Stimulated activated CD4-positive, alpha-beta T cell treated with anti-CD3 and anti-CD28 coated beads, Interleukin-2, amount 100 ng/mL, for 4 hours (primary cell): Measurements from ENCODE around the gene ALDH1L1.
"Not testable (repeated sequence)": the region's sequence is repeated elsewhere in the genome, so short reads cannot be mapped to it uniquely, and the experiment has no call there.

Source experiments
- DNase-seq: peaks from one replicate; pipeline ENCODE4 v3.0.0-alpha.2; 2020; ENCODE audit warnings: low read depth

Gene ALDH1L1

DNA sequence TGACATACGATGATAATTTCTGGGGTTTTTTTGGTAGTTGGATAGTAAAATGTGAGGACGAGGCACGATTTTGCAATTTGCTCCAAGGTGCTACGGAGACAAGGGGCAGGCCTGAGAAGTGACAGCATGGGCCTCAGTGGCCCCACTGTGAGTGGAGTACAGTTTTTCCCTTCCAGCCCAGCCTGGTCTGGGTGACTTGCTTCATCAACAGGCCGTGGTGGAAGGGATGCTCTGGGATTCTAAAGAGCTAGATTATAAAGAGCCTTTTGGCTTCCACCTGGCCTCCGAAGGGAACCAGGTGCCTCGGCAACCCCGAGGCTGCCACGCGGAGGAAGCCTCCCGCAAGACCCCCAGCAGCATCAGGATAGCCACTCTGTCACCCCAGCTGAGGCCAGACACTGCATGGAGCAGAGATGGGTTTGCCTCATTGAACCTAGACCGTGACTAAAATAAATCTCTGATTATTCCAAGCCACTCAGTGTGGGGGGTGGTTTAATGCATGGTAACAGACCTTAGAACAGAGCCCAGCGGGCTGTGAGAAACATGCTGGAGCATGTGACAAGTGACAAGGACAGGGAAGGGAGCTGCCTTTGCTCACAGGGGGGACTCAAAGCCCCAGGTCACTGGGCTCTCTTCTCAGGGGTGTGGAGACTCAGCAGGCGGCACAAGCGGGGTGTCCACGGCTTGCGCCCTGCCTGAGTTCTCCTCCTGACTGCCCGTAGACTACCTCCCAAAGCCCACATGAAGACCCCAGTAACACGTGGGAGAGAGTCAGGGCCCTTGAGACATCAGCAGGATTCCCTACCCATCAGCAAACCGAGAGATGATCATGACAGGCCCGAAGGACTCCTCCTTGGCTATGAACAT lies 73.8 kb downstream of the ALDH1L1 start:
- no peak for DNase-seq

DNA sequence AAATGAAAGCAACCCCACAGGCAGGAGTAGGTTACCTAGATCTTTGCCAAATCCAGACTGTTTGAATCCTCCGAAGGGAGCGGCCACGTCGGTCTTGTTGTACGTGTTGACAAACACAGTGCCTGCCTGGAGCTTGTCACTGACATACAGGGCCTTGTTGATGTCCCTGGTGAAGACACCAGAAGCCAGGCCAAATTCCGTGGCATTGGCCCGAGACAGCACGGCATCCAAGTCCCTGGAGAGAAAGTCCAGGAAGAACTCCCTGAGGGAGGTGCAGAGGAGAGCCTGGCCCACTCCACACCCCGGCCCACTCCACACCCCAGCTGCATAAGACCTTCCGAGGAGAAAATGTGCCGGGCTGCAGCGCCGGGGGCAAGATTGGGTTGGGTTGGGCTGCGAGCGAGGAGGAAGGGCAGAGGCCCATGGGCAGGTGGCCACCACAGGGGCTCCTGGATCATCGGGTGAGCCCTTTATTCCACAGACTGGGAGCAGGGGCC lies 74.6 kb downstream of the ALDH1L1 start:
- no peak for DNase-seq

DNA sequence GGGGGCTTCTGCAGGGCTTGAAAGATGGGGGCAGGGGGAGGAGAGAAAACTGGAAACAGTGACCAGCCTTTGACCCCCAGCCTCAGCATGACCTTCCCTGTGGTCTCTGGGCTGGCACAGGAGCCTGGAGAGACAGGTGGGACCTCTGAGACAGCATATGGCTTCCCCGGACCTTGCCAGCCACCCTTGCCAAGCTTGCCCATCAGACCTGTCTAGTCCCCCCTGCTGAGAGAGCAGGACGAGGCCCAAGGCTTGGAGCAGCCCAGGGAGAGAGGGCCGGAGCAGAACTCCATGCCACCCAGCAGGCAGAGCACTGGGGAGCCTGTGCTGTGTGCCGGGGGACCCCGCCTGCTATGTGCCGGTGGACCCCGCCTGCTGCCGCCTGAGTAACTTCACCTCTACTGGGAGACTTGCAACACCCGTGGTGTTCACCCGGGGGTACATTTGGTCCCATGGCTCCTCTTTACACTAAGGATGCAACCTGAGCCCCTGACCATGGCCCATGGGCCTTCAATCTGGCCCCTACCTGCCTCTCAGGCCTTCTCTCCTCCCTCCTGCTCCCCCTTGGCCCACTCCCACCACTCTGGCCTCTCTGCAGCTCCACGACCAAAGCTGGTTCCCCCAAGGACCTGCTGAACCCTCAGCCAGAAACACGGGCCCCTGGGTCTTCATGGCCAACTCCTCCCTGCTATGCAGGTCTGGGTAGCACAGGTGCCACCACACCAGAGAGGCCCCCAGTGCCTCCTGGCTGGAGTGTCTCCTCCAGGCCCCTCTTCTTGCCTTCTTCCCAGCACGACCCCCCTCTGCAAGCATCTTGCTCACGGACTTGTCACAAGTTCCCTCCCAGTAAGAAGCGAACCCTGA lies 75.4 kb downstream of the ALDH1L1 start:
- no peak for DNase-seq

DNA sequence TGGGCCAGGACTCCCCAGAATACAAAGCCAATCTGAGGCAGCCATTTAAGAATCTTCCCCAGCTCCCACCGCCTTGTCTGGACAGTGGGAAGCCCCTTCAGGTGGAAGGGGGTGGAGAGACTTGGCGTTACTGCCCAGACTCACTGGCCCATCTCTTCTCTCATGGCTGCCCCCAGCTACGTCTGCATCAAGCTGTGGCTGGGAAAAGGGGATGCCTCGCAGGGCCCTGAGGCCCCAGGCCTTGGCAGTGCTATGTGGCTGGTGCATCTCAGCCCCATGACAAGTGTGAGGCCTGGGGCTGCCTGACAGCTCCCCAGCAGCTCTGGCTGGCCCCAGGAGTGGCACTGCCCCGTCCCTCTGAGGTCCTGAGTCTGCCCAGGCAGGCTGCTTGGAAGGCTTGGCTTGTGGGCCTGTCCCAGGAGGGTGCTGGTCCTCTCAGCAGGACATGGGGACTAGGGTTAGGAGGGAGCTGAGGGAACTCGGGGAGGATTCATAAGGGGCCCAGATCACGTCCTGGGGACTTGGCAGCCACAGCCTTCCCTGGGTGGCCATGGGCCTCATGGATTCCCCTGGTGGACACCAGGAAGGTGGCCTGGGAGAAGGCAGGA lies 76.3 kb downstream of the ALDH1L1 start:
- DNase-seq = no peak

DNA sequence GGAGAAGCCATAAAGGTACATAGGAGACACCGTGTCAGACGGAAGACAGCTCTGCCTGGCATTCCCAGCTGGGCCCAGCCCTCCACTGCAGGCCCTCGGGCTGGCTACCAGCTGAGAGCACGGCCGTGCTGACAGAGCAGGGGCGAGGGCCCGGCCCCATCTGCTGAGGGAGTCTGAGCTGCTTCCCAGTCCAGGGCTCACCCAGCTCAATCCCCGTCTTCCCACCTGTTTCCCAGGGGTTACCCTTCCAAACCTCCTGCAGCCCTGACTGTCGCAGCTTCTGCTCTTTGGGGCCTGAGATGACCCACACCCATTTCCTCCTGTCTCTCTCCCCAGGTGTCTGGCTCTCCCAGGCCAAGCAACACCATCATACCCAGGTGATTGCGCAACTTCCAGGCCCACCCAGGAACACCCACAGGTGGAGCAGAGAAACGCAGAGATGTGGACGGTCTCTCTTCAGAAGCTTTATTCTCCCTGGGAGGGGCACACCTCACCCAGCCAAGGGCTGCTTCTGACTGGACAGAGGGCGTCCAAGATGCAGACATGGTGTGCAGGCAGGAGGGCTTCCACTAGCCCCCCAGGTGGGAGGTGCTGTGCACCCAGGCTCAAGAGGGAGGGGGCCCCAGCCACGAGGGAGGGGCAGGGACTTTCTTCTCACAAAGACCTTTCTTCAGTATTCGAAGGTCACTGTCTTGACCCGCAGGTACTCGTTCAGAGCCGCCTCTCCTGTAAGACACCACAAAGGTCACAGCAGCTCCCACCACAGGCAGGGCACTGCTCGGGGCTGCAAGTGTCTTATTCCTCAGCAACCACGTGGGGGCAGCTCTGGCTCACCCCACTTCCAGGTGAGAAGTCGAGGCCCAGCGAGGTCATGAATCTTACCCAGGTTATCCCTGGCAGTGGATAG lies 77.0 kb downstream of the ALDH1L1 start:
- no peak for DNase-seq

DNA sequence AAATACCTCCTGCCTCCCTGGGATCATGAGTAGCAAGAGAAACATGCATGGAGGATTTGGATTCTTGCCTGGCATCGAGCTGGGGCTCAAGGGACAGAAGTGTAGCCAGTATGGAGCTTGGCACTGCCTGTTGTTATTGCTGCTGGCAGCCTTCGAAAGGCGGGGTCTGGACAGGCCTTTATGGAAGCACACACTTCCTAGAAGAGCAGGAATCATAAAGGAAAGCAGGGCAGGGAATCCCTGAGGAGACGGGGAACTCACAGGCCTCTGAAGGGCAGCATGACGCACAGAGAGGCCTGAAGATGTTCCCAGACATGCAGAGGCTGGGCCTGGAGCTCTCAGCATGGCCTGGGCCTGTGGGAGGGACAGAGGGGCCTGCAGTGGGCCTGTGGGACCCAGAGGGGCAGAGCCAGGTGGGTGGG lies 77.8 kb downstream of the ALDH1L1 start:
- DNase-seq = no peak

DNA sequence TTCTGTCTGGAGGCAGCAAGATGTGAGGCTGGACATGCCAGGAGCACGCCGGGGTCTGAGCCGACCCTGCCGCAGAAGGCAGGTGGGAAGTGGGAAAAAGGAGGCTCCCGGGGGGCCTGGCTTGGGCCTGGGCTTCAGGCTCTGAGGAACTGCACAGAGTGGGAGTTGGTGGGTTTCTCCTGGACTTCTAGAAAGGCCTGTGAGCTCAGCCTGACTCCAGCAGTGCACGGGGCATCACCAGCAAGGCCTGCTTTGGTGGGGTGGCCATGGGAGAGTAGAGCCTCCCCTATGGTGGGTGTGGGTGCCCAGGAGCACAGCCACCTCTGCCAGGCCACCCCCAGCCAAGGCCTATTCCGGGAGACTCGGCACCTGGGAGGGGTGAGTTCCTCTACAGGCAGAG lies 78.4 kb downstream of the ALDH1L1 start:
- no peak for DNase-seq

DNA sequence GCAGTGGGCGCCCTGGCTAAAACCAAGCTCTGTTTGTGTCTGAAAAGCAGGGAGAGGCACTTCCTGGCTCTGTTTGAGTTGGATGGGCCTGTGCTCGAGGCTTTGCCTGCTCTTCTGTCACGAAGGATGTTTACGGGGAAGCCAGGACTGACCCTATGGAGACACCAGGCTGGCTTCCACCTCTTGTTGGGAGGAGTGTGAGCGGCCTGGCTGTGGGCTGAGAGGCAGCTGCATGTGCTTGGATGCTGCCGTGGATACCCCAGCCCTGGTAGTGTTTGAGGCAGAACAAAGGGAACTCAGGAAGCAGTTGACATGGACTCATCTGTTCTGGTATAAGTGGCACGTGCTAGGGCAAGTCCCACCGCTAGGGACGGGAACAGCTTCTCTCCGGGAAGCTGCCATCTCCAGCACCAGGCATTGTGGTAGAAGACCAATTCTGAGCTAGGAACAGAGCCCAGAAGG lies 78.8 kb downstream of the ALDH1L1 start:
- DNase-seq = no peak

DNA sequence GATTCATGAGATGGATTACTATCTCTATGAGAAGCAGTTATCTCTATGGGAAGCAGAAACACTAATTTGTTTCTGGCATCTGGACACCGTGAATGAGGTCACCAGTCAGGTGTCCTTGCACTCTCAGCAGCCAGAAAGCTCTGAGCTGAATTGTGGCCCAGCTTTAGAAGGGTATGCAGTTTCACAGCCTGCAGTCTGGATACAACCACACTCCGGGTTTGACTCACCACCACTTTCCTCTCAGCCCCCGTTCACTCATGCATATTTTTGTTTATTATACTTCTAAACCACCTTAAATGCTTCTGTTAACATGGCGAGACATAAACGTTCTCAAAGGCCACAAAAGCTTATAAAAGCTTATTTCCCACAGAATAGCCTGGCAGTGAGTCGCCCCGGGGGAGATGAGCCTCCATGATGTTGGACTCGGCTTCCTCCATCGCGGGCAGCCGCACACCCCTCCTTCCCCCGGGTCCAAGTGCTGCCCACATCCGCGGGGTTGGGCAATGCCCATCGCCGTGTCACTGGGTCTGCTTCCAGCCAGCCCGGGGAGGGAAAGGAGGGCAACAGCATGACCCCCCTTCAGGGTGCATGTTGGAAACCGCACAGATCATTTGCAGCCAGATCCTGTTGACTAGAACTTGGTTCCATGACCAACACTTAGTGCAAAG lies 79.6 kb downstream of the ALDH1L1 start:
- no peak for DNase-seq

DNA sequence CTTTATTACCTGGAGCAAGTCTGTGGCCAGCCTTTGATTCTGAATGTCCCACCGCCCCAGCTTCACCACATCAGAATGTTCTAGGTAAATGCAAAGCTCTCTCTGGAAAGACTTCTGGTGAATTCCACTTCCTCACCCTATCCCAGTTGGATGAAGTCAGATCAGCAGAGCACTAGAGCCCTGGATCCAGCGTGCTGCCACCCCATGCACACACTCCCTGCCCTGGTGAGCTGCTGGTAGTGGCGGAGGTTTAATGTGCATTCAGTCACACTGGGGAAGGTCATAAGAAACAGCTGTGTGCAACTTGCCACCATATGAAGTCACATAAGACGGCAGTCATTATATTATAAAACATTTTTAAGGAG lies 80.1 kb downstream of the ALDH1L1 start:
- no peak for DNase-seq

DNA sequence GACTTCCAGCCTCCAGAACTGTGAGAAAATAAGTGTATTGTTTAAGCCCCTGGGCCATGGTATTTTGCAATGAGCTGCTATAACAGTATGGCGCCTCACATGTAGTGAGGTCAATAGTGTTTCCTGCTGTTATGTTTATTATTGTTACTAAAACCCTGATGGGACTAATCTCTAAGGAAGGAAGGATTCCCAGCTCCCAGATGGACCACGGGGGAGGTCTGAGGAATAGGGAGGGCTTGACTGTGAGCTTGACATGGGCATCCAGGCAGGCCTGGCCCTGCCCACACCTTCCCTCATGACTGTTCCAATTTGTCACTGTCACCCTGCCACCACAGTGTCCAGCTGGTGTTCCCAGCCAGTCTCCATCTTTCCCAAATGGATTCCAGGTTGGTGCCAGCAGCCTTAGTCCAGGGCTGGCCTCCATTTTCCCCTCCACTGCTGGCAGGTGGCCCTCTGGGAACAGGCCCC lies 82.0 kb downstream of the ALDH1L1 start:
- DNase-seq = no peak

DNA sequence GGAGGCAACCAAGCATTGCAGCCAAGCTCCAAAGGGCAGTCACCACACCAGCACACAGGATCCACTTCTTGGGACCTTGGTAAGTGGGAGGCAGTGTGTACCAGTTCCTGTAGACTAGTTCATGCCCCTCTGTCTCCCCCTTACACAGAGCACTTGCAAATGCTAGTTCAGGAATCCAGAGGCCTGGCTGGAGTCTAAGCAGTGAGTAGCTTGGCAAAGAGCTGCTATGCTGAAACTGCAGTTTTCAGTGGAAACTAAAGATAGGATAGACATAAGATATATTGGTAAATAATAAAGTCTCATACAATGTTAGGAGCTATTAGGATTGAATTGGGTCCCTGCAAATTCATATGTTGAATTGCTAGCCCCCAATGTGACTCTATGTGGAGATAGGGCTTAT lies 82.6 kb downstream of the ALDH1L1 start:
- DNase-seq = no peak

DNA sequence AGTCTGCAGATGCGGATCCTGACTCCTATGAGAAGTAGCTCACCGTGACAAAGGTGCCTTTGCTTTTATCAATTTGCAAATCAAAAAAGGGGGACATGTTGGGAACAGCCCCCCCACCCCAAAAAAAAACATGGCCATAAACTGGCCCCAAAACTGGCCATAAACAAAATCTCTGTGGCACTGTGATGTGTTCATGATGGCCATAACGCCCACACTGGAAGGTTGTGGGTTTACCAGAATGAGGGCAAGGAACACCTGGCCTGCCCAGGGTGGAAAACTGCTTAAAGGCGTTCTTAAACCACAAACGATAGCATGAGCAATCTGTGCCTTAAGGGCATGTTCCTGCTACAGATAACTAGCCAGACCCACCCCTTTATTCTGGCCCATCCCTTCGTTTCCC lies 84.1 kb downstream of the ALDH1L1 start:
- DNase-seq = not testable (repeated sequence)

DNA sequence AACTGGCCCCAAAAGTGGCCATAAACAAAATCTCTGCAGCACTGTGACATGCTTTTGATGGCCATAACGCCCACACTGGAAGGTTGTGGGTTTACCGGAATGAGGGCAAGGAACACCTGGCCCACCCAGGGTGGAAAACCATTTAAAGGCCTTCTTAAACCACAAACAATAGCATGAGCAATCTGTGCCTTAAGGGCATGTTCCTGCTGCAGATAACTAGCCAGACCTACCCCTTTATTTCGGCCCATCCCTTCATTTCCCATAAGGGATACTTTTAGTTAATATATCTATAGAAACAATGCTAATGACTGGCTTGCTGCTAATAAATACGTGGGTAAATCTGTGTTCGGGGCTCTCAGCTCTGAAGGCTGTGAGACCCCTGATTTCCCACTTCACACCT lies 88.3 kb downstream of the ALDH1L1 start:
- not testable (repeated sequence) for DNase-seq

DNA sequence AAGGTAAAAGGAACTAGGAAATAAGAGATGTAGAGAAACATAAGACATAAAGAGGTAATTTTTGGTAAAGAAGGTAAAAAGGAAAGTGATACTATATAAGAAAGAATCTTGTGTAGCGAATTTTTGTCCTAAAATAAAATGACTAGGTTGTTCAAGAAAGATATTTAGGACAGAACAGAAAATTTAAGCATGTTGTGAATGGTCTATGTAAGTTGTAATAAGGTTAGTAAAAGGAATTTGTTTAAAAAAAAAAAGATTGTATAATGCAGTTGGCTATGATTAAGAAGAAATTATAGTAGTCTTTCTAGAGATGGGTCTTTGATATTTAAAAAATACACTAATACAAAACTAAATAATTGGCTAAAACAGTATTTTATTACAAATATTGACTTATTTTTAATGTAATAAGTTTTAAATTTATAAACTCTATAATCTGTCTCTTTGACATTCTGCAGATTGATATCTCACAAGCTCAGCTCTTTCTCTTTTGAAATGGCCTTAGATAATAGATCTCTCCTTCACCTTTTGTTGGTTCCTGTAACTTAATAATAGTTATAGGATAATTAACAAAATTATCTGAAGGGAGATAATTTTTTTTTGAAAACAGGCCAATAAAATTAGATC lies 92.7 kb downstream of the ALDH1L1 start:
- DNase-seq = no peak

DNA sequence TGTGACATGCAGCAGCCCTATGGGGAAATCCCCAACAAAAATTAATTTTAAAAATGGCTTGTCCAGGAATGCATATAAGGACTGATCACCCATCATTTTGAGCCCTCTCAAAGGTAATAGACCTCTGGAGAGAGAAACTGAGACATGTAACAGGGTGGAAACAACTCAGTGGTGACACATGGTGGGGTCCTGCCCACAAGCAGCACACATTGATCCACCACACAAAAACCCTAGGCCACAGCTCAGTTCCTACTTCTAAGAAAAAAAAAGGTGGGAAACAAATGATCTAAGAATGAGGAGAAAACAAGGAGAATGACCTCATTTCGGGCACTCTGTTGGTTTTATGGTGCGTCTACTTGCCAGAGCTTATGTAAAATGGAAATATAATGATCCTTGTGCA lies 94.5 kb downstream of the ALDH1L1 start:
- no peak for DNase-seq

DNA sequence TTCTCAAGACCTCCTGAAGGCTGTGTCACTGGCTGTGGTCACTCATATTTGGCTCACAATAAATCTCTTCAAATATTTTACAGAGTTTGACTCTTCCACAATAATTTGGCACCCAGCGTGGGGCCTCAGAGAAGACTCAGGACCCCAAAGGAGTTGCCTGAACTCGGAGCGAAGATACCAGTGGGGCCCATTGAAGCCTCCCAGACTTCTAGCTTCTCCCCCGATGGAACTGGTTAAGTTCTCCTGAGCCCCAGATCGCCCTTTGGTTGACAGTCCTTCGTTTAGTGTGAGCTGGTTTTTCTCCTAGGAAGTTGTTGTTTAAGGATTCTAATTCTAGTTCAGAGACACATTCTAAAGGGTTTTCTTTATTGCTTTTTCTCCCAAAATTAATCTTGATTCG lies 95.1 kb downstream of the ALDH1L1 start:
- no peak for DNase-seq

DNA sequence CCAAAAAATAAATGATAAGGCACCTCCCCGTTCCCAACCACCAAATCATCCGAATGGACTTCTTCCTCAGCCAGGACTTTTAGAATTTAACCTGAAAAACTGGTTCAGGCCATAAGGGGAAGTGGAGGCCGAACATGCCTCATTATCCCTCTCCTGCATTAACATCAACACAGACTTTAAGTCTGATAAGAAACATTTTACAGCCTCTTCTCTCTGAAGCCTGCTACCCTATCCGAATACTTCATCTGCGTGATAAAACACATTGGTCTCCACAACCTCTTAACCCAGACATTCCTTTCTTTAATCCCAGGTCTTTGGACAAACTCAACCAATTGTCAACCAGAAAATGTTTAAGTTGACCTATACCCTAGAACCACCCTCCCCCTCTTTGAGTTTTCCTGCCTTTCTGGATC lies 95.6 kb downstream of the ALDH1L1 start:
- DNase-seq = no peak

DNA sequence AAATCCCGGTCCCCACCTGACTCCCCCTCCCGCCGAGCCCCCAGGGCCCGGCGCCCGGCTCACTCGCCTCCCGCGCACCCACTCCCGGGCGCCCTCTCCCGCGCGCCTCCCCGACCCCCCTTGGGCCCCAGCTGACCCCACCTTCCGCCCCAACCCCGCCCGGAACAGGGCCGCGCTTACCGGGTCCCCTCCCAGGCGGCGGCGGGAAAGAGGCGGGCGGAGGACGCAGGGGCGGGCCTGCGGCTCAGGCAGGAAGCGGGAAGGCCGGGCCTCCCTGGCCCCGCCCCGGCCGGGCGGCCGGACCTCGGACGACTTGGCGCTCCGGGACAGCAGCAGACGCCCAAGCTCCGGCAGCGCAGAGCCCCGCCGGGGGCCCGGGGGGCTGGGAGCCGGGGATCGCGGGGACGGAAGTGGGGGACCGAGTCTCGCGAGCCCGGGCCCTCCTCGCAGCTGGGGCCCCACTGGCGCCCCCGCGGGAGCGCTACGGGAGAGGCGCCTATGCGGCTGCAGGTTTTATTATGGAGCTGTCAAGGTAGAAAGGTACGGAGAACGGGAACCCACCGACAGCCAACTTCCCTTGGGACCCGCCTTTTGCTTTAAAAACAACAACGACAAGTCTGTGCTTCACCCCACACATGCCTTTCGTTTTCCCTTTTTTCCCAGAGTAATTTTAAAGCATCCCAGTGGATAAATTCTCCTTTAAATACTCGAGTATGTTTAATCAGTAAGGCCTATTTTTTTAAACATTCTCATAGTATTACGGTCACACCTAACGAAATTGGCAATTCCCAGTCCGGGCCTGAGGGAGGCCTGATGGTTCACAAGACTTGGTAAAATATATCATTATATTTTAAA lies 96.2 kb downstream of the ALDH1L1 start, which contains the start of gene SLC41A3:
Gene SLC41A3, minus strand, starts transcription at position 212 of the 855 bp plus-strand sequence. CDS start 15,905 bp downstream, outside the sequence.
- DNase-seq = peak; percentile 75
